RKO (cell line): ENCODE data around the gene NXPH1.

Source experiments
- DNase-seq: peaks from one replicate; pipeline ENCODE4 v3.0.0-alpha.2; 2016; ENCODE audit warnings: low spot score

The NXPH1 gene

GRCh38 chr7:8597565-8597964, 164.2 kb downstream of the NXPH1 start:
- DNase-seq = no peak

- no peak for DNase-seq
Observed at GRCh38 chr7:8601121-8601520, 167.7 kb downstream of the NXPH1 start.

- no peak for DNase-seq
Observed at GRCh38 chr7:8605221-8605620, 171.8 kb downstream of the NXPH1 start.

GRCh38 chr7:8612584-8612983, 179.2 kb downstream of the NXPH1 start:
- no peak for DNase-seq

GRCh38 chr7:8613191-8613590, 179.8 kb downstream of the NXPH1 start:
- no peak for DNase-seq

GRCh38 chr7:8615019-8615418, 181.6 kb downstream of the NXPH1 start:
- DNase-seq = no peak

GRCh38 chr7:8618441-8619070, 185.1 kb downstream of the NXPH1 start:
- DNase-seq = no peak

GRCh38 chr7:8620169-8620568, 186.8 kb downstream of the NXPH1 start:
- no peak for DNase-seq

- DNase-seq = no peak
Observed at GRCh38 chr7:8625612-8626011, 192.2 kb downstream of the NXPH1 start.

- DNase-seq = no peak
Observed at GRCh38 chr7:8627325-8627724, 193.9 kb downstream of the NXPH1 start.

GRCh38 chr7:8628656-8629055, 195.2 kb downstream of the NXPH1 start:
- DNase-seq = no peak

- DNase-seq = no peak
Observed at GRCh38 chr7:8629504-8629903, 196.1 kb downstream of the NXPH1 start.

- DNase-seq = no peak
Observed at GRCh38 chr7:8637322-8637721, 203.9 kb downstream of the NXPH1 start.

GRCh38 chr7:8638076-8638475, 204.7 kb downstream of the NXPH1 start:
- no peak for DNase-seq

GRCh38 chr7:8639668-8640067, 206.3 kb downstream of the NXPH1 start:
- no peak for DNase-seq

GRCh38 chr7:8640671-8641070, 207.3 kb downstream of the NXPH1 start:
- DNase-seq = no peak

- no peak for DNase-seq
Observed at GRCh38 chr7:8668627-8669500, 235.5 kb downstream of the NXPH1 start.

GRCh38 chr7:8669501-8669851, 236.1 kb downstream of the NXPH1 start:
- DNase-seq = no peak

- DNase-seq = no peak
Observed at GRCh38 chr7:8684426-8684825, 251.0 kb downstream of the NXPH1 start.

GRCh38 chr7:8699875-8700624, 266.6 kb downstream of the NXPH1 start:
- DNase-seq = no peak

GRCh38 chr7:8702807-8703206, 269.4 kb downstream of the NXPH1 start:
- DNase-seq = no peak

- DNase-seq = no peak
Observed at GRCh38 chr7:8710124-8710523, 276.7 kb downstream of the NXPH1 start.

- DNase-seq = no peak
Observed at GRCh38 chr7:8714791-8715190, 281.4 kb downstream of the NXPH1 start.
